ENCODE data around the gene DYNLL2. TPM values are rescaled to one million over a fixed set of nuclear protein-coding genes. Genes with fewer than 3 reads are reported as not detected.

The DYNLL2 gene
- polyA plus RNA-seq, 1 donor (not counting 4 experiments of a cell fraction or from before 2014, with no cell fraction given), result 21.5 TPM

- no peaks in the 10 kb centered on the region for H3K9me1 ChIP-seq (ENCODE audit: control insufficient read depth, extremely low read depth, insufficient read depth, low read length)
- H3K9ac ChIP-seq (ENCODE audit: control insufficient read depth, extremely low read depth, insufficient read depth, low read length), result no peak overlapping the region
- H3K4me1 ChIP-seq (ENCODE audit: control insufficient read depth, extremely low read depth, insufficient read depth, low read length), result no peaks in the 10 kb centered on the region
- H3K27me3 ChIP-seq (ENCODE audit: control insufficient read depth, extremely low read depth, insufficient read depth, low read length), result no peaks in the 10 kb centered on the region
- H3K79me2 ChIP-seq (ENCODE audit: control insufficient read depth, insufficient read depth, low read length), result no peaks in the 10 kb centered on the region
- no peaks in the 10 kb centered on the region for H4K20me1 ChIP-seq (ENCODE audit: control insufficient read depth, extremely low read depth, insufficient read depth, low read length)
- no peak overlapping the region for H3K4me3 ChIP-seq (ENCODE audit: control insufficient read depth in 2 of 3, extremely low read depth in 1 of 3, insufficient read depth in 2 of 3, low read depth in 1 of 3, low read length in 3 of 3)
- no peaks in the 10 kb centered on the region for H3K36me3 ChIP-seq (ENCODE audit: control insufficient read depth in 2 of 2, extremely low read depth in 1 of 2, insufficient read depth in 2 of 2, low read length in 2 of 2)
- H2AFZ ChIP-seq (ENCODE audit: control insufficient read depth, low read length), result no peak overlapping the region
- FAIRE-seq (no peak), DNase-seq (ENCODE audit: low read depth, low spot score) (no peak)
- dilution Hi-C loops (cut with MboI; ENCODE audit: extremely low pct_ligation_motif_present, low sequenced_read_pairs), result no loop called here
- H3K27ac ChIP-seq (ENCODE audit: control insufficient read depth, insufficient read depth, low read length), result no peak overlapping the region
- H3K9me3 ChIP-seq (ENCODE audit: control insufficient read depth, low read depth, low read length), result no peaks in the 10 kb centered on the region
- TF ChIP-seq EZH2 (IDR thresholded peaks at IDR 0.05; ENCODE audit: low read length), result no peak
- TF ChIP-seq CTCF (optimal IDR thresholded peaks at IDR 0.05 in 1 of 3, IDR thresholded peaks at IDR 0.05 in 1 of 3, conservative IDR thresholded peaks at IDR 0.05 in 1 of 3; ENCODE audit: extremely low read depth in 1 of 3, insufficient read depth in 2 of 3, low read length in 3 of 3), result no peak
- no peak overlapping the region for H3K4me2 ChIP-seq (ENCODE audit: control insufficient read depth, extremely low read depth, insufficient read depth, low read depth, low read length)
These were observed 21.9 kb downstream of the DYNLL2 start for GRCh38 chr17:58105093-58105492.

DNA sequence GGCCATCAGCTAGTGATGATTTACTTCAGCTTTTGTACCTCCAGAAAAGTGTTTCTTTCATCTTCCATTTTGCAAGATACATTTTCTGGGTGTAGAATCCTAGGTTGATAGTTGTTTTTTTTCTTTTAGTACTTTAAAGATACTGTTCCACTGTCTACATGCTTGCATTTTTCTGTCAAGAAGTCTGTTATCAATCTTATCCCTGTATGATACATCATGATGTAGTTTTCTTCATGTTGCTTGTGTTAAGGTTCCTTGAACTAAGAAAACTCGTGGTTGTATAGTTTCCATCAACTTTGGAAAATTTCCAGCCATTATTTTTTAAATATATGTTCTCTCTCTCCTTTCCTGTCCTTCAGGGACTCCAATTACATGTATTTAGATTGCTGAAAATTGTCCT lies 24.1 kb downstream of the DYNLL2 start:
- TF ChIP-seq EZH2 (IDR thresholded peaks at IDR 0.05; ENCODE audit: low read length), result no peak
- no peak for TF ChIP-seq CTCF (optimal IDR thresholded peaks at IDR 0.05 in 1 of 3, IDR thresholded peaks at IDR 0.05 in 1 of 3, conservative IDR thresholded peaks at IDR 0.05 in 1 of 3; ENCODE audit: extremely low read depth in 1 of 3, insufficient read depth in 2 of 3, low read length in 3 of 3)
- Histone ChIP-seq H4K20me1 (ENCODE audit: control insufficient read depth, extremely low read depth, insufficient read depth, low read length) (no peaks in the 10 kb centered on the region), H3K27ac (ENCODE audit: control insufficient read depth, insufficient read depth, low read length) (no peak overlapping the region), H3K79me2 (ENCODE audit: control insufficient read depth, insufficient read depth, low read length) (no peaks in the 10 kb centered on the region), H3K4me2 (ENCODE audit: control insufficient read depth, extremely low read depth, insufficient read depth, low read depth, low read length) (no peak overlapping the region), H2AFZ (ENCODE audit: control insufficient read depth, low read length) (no peak overlapping the region), H3K4me1 (ENCODE audit: control insufficient read depth, extremely low read depth, insufficient read depth, low read length) (no peaks in the 10 kb centered on the region), H3K9me3 (ENCODE audit: control insufficient read depth, low read depth, low read length) (no peaks in the 10 kb centered on the region), H3K9me1 (ENCODE audit: control insufficient read depth, extremely low read depth, insufficient read depth, low read length) (no peaks in the 10 kb centered on the region), H3K36me3 (ENCODE audit: control insufficient read depth in 2 of 2, extremely low read depth in 1 of 2, insufficient read depth in 2 of 2, low read length in 2 of 2) (no peaks in the 10 kb centered on the region), H3K9ac (ENCODE audit: control insufficient read depth, extremely low read depth, insufficient read depth, low read length) (no peak overlapping the region), H3K27me3 (ENCODE audit: control insufficient read depth, extremely low read depth, insufficient read depth, low read length) (no peaks in the 10 kb centered on the region), H3K4me3 (ENCODE audit: control insufficient read depth in 2 of 3, extremely low read depth in 1 of 3, insufficient read depth in 2 of 3, low read depth in 1 of 3, low read length in 3 of 3) (no peak overlapping the region)
- dilution Hi-C loops (cut with MboI; ENCODE audit: extremely low pct_ligation_motif_present, low sequenced_read_pairs), result no loop called here
- FAIRE-seq, result no peak
- DNase-seq (ENCODE audit: low read depth, low spot score), result no peak

All from keratinocyte (primary cell).